GM12891 (cell line): ENCODE measurements around the gene MARCHF3.

Experiments used
- POLR2A ChIP-seq: IDR thresholded peaks from 2 replicates; pipeline ENCODE4 v1.6.1; 2011; ENCODE audit warnings: low read depth, low read length, control low read depth
- POLR2AphosphoS5 ChIP-seq: IDR thresholded peaks from 2 replicates; pipeline ENCODE4 v1.6.1; 2011; ENCODE audit warnings: low read depth, low read length, control low read depth
- POU2F2 ChIP-seq: IDR thresholded peaks from 2 replicates; pipeline ENCODE4 v1.6.1; 2011; ENCODE audit warnings: low read depth, mild to moderate bottlenecking, control low read depth, low read length, moderate library complexity
- SPI1 ChIP-seq: IDR thresholded peaks from 2 replicates; pipeline ENCODE4 v1.6.1; 2011; ENCODE audit warnings: low read depth, low read length, control low read depth
- TAF1 ChIP-seq: IDR thresholded peaks from 2 replicates; pipeline ENCODE4 v1.6.1; 2011; ENCODE audit warnings: low read depth, low read length, control low read depth

GRCh38 chr5:127011153-127011552 is 19.2 kb downstream of the MARCHF3 start:
- TF ChIP-seq POLR2AphosphoS5 (no peak), POLR2A (no peak), TAF1 (no peak), SPI1 (no peak), POU2F2 (no peak)
